GM12872 (cell line): Measurements from ENCODE around the gene MOB1A.

ENCODE experiments used
- TF ChIP-seq, protein P1 (sequence below): IDR thresholded peaks from 3 replicates; pipeline ENCODE4 v1.5.1; 2011; ENCODE audit warnings: low read depth, mild to moderate bottlenecking, low read length, moderate library complexity; ENCODE audit not compliant: insufficient read depth

Gene MOB1A

DNA sequence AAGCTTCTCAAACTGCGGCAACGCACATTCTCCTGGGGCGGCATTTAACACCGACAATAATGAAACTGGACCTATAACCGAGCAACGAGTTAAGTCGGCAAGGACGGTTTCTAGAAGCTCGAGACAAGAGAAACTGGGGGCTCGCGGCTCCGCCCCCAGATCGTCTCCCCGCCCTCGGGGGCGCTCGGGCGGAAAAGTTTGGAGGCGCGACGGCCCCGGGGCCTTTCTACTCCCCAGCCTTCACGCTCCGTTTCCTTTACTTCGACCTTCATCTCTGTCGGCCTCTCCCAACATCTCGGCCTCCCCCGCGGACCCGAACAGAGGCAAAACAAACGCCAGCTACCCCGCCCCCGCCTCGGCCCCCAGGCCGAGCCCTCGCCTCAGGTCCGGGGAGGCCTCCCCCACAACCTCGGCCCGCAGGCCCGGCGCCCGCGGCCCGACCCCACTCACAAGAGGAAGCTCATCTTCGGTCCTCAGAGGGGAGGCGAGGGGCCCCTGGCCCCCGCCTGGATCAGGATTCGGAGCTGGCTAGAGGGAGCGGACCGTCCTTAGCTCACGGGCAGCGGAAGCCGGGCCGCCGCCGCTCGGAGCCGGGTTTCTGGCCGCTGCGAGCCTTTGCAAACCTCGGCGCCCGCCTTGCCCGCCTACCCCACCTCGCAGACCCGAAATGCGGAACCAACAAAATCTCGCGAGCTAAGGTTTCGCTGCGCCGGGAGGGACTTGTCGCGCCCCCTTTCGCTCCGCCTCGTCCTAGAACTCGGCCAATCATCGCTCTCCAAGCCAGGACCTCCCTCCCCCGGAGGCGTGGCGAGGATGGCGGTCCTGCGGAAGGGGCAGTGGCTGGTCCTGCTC lies at the start of gene MOB1A:
Gene MOB1A (minus strand): TSS at position 669 of the 852 bp plus-strand sequence. CDS start 205 bp downstream, at position 464.
- TF ChIP-seq, protein P1, sequence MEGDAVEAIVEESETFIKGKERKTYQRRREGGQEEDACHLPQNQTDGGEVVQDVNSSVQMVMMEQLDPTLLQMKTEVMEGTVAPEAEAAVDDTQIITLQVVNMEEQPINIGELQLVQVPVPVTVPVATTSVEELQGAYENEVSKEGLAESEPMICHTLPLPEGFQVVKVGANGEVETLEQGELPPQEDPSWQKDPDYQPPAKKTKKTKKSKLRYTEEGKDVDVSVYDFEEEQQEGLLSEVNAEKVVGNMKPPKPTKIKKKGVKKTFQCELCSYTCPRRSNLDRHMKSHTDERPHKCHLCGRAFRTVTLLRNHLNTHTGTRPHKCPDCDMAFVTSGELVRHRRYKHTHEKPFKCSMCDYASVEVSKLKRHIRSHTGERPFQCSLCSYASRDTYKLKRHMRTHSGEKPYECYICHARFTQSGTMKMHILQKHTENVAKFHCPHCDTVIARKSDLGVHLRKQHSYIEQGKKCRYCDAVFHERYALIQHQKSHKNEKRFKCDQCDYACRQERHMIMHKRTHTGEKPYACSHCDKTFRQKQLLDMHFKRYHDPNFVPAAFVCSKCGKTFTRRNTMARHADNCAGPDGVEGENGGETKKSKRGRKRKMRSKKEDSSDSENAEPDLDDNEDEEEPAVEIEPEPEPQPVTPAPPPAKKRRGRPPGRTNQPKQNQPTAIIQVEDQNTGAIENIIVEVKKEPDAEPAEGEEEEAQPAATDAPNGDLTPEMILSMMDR = no peak

DNA sequence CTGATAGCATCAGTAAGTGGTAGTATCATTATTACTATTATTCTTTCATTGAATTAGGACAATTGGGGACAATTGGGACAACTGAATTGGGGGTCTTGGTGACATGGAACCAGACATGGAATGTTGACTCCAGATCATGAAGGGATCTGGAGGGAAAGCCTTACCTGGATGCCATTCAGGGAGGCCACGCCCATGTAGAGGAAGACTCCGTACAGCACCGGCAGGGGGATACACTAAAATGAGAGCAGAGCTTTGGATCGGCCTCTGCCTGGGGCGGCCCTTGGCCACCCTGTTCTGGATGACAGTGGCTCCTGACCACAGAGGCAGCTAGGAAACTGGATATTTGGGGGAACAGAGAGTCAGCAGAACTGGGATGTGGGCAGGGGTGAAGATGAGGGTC lies 49.0 kb upstream of the MOB1A start:
- TF ChIP-seq, protein P1 = no peak

DNA sequence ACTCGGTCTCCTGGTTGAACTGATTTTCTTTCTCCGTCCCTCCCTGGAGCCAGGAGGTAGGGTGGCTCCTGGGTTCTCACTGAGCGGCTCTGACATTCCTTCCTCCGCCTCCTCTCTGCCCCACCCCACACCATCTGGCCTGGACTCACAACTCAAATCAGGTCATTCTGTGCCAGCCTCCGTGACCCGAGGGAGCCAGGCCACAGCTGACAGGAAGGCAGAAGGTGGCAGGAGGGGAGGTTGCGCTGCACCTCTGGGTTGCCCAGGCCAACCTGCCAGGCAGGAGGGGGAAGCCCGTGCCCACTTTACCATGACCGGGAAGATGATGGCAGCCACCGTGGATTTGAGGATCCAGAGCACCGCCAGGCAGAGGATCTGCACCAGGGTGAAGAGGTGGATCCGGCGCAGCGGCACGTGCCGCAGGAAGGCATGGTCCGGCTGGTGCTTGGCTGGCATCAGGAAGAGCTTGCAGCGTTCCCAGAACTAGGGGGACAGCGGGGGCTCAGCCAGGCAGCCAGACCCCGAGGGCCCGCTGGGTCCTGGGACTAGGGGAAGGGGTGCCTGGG lies 48.1 kb upstream of the MOB1A start:
- TF ChIP-seq, protein P1 = no peak

DNA sequence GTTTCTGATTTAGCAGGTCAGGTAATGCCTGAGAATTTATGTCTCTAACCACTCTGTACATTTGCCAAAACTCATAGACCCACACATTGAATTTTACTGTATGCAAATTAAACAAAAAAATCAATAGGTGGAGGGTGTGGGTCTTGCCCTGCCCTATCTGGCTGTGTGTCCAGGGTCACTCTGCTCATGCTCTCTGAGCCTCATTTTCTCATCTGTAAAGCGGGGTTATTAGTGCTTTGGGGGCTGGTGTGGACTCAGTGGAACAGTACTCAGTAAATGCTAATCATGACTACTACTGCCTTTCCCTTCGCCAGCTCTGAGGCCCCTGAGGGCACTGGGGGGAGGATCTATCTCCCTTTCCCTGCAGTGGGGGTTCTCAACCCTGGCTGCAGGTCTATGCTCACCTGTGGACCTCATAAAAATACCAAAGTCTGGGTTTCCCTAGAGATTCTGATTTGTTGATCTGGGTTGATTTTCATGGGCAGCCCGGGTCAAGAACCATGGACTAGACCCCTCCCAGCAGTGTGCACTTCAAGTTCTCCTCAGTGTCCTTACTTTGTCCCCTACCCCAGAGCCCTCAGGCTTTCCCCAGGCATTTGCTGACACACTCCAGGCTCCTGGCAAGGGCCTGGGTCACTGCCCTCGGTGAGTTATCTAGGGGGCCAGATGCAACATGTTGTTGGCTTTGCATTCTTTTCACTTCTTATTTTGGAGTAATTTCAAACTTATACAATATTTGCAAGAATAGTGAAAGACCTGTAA lies 47.2 kb upstream of the MOB1A start:
- TF ChIP-seq, protein P1 = no peak

DNA sequence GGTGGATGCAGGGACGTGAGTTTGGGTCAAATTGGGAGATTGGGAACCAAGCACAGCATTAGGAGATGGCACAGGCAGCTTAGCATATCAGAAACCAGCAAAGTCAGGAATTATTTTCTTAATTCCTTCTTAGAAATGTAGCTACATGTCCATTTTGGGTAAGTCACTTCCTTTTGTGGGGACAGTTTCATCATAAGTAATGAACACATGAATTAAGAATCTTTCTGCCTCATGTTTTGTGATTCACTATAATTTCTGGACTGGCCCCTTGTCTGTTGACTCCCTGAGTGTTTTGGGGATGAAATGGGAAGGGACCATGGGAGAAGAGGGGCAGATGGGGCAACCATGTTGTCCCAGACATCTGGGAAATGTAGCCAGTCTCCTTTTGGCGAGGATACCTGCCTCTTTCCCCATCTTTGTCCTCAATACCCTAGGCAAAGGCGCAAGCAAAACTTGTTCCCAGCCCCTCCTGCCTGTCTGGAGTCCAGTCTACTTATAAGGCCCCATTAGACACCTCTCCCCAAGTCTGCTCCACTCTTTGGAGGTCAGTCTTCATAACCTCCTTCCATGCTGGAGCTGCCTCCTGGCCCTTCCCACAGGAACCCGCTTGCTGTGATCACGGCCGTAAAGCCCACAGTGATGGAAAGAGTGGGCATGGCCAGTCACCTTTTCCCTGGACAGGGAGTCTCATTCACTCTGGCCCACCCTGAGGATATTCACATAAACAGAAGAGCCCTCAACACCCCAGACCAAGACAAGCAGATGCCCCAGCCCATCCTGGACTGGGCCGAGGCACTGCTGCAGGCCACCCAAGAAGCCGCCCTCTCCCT lies 45.5 kb upstream of the MOB1A start:
- TF ChIP-seq, protein P1 = no peak

DNA sequence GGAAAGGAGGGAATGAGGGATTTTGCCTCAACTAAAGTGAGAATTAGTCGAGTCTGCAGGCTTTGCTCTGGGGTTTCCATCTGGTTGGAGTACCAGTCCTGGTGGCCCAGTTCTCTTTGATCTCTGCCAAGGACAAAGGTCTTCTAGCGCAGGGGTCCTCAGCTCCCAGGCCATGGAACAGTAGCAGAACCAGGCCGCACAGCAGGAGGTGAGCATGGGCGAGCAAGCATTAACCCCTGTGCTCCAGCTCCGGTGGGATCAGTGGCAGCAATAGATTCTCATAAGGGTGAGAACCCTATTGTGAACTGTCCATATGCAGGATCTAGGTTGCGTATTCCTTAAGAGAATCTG lies 43.6 kb upstream of the MOB1A start:
- TF ChIP-seq, protein P1 = no peak
